Adrenal gland (tissue), 5 donors: Measurements from ENCODE around the gene C20orf144.

Experiments used
- CTCF ChIP-seq, 6 experiments: fragments of 450-650 bp in 4 of 6; fragments of 200-600 bp in 2 of 6; sonication (generic) in 1 of 6; IDR thresholded peaks; 1 replicate in 5 of 6; 2 replicates in 1 of 6; pipeline versions ENCODE4 v1.5.1 to v1.8.0; 2016 to 2021; ENCODE audit warnings: antibody characterized with exemption in 6 of 6, mild to moderate bottlenecking in 2 of 6, moderate library complexity in 1 of 6
- POLR2A ChIP-seq, 2 donors: fragments of 450-650 bp; IDR thresholded peaks; one replicate each; pipeline ENCODE4 v1.6.1; 2017; ENCODE audit warnings: antibody characterized with exemption in 2 of 2, mild to moderate bottlenecking in 2 of 2, moderate library complexity in 1 of 2
- donor health status: DM: no; HTN: no; CAD: no.

DNA sequence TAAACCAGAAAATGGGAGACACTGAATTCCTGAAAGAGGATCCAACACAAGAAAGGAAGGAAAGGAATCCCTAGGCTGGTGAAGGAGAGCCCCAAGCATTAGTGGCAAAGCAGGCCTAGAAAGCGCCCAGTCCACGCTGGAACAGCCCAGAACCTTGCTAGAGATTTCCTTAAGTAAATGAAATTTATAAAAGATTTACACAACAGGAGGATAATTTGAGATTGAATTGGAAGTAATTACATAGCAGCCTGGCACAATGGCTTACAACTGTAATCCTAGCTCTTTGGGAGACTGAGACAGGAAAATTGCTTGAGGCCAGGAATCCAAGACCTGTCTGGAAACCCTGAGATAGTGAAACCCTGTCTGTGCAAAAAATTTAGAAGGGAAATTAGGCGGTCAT is 26.8 kb upstream of the C20orf144 start:
- no peak for TF ChIP-seq CTCF (IDR thresholded peaks at IDR 0.05)
- no peak for TF ChIP-seq POLR2A (IDR thresholded peaks at IDR 0.05)
